Motor neuron (in vitro differentiated cells): ENCODE results near the gene SETDB1. TPM values are rescaled to one million over a fixed set of nuclear protein-coding genes. Genes with fewer than 3 reads are reported as not detected.
"Not testable (repeated sequence)": the region's sequence is repeated elsewhere in the genome, so short reads cannot be mapped to it uniquely, and the experiment has no call there.

Experiments
- ATAC-seq, 8 experiments: fragments of 200-7000 bp; cut with Tn5 transposase; replicated peaks in 6 of 8; 2 replicates each; pipeline ENCODE4 v1.8.0; 2021; ENCODE audit warnings: mild to moderate bottlenecking in 8 of 8, moderate library complexity in 8 of 8
- H3K27ac ChIP-seq, 2 donors: fragments of 250-450 bp; sonication (Bioruptor Pico); 2 replicates each; pipeline ENCODE4 v1.9.0; 2021; ENCODE audit warnings: antibody characterized with exemption in 2 of 2, mild to moderate bottlenecking in 2 of 2, moderate library complexity in 1 of 2
- H3K4me1 ChIP-seq, 2 donors: fragments of 250-450 bp; sonication (Bioruptor Pico); replicated peaks in 1 of 2; 2 replicates each; pipeline ENCODE4 v1.6.1; 2021; ENCODE audit warnings: antibody characterized with exemption in 2 of 2, mild to moderate bottlenecking in 2 of 2, moderate library complexity in 1 of 2
- H3K4me3 ChIP-seq, 5 donors: fragments of 250-450 bp; sonication (Bioruptor Pico); 2 replicates each; pipeline ENCODE4 v1.9.0; 2021; ENCODE audit warnings: antibody characterized with exemption in 5 of 5, mild to moderate bottlenecking in 5 of 5, moderate library complexity in 4 of 5
- WGBS, 10 experiments: fragments of 450-650 bp; shearing (Covaris generic); methylation state at CpG; one replicate each; pipeline ENCODE4 v1.0.0; 2022; 5-methylcytosine and 5-hydroxymethylcytosine counted together
- in situ Hi-C, 9 experiments: fragments of 400-800 bp; cut with MboI; loops; one replicate each; pipeline ENCODE4 v1.15.0; 2021; ENCODE audit warnings: low sequenced_read_pairs in 9 of 9, low pct_unique_long_range_greater_than_20kb in 2 of 9; ENCODE audit not compliant: unreplicated experiment in 9 of 9
- total RNA-seq, 8 experiments: library from RNA; unstranded; fragments of 300-600 nt; gene quantifications; 2 replicates each; pipeline versions ENCODE4 v1.2.3 to v1.2.4, GENCODE V29; 2022

Gene SETDB1
- total RNA-seq, 8 experiments from 2014 or later, result 29.6 to 75.6 (median 58.1) TPM

DNA sequence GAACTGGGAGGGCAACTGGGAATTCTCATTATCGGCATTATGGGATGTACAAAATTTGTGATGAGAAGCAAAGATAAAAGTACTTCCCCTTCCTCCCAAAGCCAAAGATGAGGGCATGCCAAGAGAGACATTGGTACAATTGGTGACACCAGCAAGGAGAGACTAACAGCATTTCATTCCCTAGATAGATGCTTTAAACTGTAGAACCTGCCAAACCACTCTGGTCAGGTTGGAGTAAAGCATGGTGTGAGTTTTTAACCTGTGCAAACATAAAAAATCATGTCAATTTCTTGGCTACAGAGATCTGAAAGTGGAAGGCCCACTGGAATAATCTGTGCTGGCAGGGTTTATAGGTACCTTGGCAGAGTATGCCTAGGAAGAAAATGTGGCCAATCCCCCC lies 19.8 kb upstream of the SETDB1 start:
- no peak overlapping the region for H3K27ac ChIP-seq
- in situ Hi-C loops, result no loop called here
- H3K4me3 ChIP-seq, result no peak overlapping the region
- 92 to 100% (median 100%) methylated on average over 1 of the region's 1 CpG; no CpG with 5 or more reads in 5 of the 10 experiments for WGBS, 10 experiments
- H3K4me1 ChIP-seq, result no peaks in the 10 kb centered on the region
- ATAC-seq, result no peak

DNA sequence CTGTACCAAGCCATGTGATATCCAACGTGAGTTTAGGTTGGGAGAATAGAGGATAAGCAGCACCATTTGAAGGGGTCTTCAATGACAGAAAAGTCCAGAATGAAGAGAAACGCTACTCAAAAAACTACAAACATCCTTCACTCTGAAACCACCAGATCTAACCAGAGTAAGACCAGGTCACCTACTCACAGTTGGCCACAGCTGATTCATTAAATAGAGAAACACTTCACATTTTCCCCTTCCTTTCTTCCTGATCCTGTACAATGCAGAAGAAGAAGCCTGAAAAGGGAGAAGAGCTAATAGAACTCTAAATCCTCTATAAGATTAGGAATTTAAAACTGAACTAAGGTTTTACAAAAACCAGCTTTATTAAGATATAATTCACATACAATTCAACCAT lies 19.4 kb upstream of the SETDB1 start:
- 77 to 100% (median 86%) methylated on average over 1 to 2 of the region's 2 CpGs; no CpG with 5 or more reads in 3 of the 10 experiments for WGBS, 10 experiments
- no peak overlapping the region for H3K27ac ChIP-seq
- H3K4me3 ChIP-seq, result no peak overlapping the region
- in situ Hi-C loops, result no loop called here
- H3K4me1 ChIP-seq, result no peaks in the 10 kb centered on the region
- ATAC-seq, result no peak

GRCh38 chr1:150909585-150910180 lies 16.5 kb upstream of the SETDB1 start:
- in situ Hi-C loops, result no loop called here
- no peak for ATAC-seq
- Histone ChIP-seq H3K4me3 (no peak overlapping the region), H3K4me1 (no peaks in the 10 kb centered on the region), H3K27ac (no peak overlapping the region)
- 63 to 100% (median 88%) methylated on average over 1 to 4 of the region's 4 CpGs for WGBS, 10 experiments

DNA sequence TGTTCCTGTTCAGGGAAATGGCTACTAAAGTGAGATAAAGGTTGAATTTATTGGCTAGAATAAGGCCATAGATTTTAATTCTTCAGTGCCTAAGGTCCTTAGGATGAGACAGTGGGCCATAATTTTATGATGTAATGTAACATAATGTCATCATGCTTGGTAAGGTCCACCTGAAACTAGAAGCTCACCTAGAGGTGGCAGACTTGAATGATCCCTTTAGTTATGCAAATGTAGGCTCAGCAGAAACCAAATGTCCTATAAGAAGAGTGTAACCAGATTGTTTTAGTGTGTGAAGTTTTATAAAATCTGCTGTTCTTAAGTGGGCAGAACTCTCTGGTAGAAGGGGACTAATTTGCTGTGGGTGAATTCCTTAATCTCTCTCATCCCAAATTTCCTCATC lies 13.5 kb upstream of the SETDB1 start:
- Histone ChIP-seq H3K4me3 (no peak overlapping the region), H3K4me1 (no peaks in the 10 kb centered on the region), H3K27ac (no peak overlapping the region)
- no peak for ATAC-seq
- in situ Hi-C loops, result no loop called here

GRCh38 chr1:150917387-150917786 lies 8.8 kb upstream of the SETDB1 start:
- no peak for ATAC-seq
- Histone ChIP-seq H3K4me1 (peaks cover 0 to 3% of the 10 kb centered on the region in 2 donors), H3K27ac (no peak overlapping the region), H3K4me3 (no peak overlapping the region)
- 0 to 90% (median 82%) methylated on average over 1 to 7 of the region's 7 CpGs; no CpG with 5 or more reads in 2 of the 10 experiments for WGBS, 10 experiments
- in situ Hi-C loops, result no loop called here

DNA sequence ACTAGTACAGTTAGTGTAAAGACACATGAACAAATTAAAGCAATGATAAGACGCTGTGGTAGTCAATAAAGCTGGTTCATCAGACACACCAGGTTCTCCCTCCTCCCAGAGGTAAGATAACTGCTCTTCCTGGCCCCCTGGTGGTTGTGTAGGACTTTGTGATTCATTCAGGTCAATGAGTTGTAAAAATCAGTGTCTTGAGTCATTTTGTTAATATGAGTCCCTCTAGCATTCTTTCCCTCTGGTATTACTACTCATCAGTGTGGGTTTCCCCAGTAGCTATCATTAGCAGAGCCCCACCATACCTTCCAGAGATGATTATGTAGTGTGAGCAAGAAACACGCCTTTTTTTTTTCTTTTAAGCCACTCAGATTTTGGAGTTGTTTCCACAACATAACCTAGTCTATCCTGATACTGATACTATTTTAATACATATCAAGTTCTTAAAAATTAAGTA lies 3.6 kb upstream of the SETDB1 start:
- Histone ChIP-seq H3K27ac (no peak overlapping the region), H3K4me1 (peaks cover 7 to 12% of the 10 kb centered on the region in 2 donors), H3K4me3 (no peak overlapping the region)
- in situ Hi-C loops, result no loop called here
- peak; percentile 21 to 63 (median 34) for ATAC-seq
- 0 to 69% (median 50%) methylated on average over 1 to 2 of the region's 2 CpGs; no CpG with 5 or more reads in 3 of the 10 experiments for WGBS, 10 experiments

DNA sequence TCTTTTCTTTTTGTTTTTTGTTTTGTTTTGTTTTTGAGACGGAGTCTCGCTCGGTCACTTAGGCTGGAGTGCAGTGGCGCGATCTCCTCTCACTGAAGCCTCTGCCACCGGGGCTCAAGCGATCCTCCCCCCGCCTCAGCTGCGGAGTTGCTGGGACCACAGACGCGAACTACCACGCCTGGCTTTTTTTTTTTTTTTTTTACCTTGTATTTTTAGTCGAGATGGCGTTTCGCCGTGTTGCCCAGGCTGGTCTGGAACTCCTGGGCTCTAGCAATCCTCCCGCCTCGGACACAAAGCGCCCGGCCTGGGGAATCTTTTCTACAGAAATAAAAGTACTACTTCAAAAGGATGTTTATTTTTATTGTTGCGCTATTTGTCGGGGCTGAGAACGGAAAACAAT lies 1.1 kb upstream of the SETDB1 start:
- in situ Hi-C loops, result no loop called here
- peaks cover 7 to 12% of the 10 kb centered on the region in 2 donors for H3K4me1 ChIP-seq
- ATAC-seq, result no peak
- 26 to 100% (median 92%) methylated on average over 4 to 23 of the region's 23 CpGs; no CpG with 5 or more reads in 1 of the 10 experiments for WGBS, 10 experiments
- H3K27ac ChIP-seq, result no peak overlapping the region
- H3K4me3 ChIP-seq, result no peak overlapping the region

DNA sequence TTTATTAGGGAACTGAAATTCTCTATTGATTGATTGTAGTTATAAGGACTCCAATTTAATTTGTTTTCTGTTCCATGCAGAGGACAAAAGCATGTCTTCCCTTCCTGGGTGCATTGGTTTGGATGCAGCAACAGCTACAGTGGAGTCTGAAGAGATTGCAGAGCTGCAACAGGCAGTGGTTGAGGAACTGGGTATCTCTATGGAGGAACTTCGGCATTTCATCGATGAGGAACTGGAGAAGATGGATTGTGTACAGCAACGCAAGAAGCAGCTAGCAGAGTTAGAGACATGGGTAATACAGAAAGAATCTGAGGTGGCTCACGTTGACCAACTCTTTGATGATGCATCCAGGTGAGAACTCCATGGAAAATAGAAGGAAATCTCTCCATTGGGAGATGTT lies 1.5 kb downstream of the SETDB1 start:
- in situ Hi-C loops, result no loop called here
- 70 to 100% (median 95%) methylated on average over 2 to 4 of the region's 4 CpGs; no CpG with 5 or more reads in 1 of the 10 experiments for WGBS, 10 experiments
- H3K4me1 ChIP-seq, result peaks cover 7% of the 10 kb centered on the region in 2 donors
- H3K27ac ChIP-seq, result no peak overlapping the region
- no peak overlapping the region for H3K4me3 ChIP-seq
- no peak for ATAC-seq

- ATAC-seq, result no peak
- H3K4me1 ChIP-seq, result peaks cover 7% of the 10 kb centered on the region in 2 donors
- no peak overlapping the region for H3K4me3 ChIP-seq
- in situ Hi-C loops, result no loop called here
- 40 to 100% (median 100%) methylated on average over 1 to 3 of the region's 3 CpGs; no CpG with 5 or more reads in 1 of the 10 experiments for WGBS, 10 experiments
- H3K27ac ChIP-seq, result no peak overlapping the region
Measured at GRCh38 chr1:150928286-150928685, 2.1 kb downstream of the SETDB1 start.

DNA sequence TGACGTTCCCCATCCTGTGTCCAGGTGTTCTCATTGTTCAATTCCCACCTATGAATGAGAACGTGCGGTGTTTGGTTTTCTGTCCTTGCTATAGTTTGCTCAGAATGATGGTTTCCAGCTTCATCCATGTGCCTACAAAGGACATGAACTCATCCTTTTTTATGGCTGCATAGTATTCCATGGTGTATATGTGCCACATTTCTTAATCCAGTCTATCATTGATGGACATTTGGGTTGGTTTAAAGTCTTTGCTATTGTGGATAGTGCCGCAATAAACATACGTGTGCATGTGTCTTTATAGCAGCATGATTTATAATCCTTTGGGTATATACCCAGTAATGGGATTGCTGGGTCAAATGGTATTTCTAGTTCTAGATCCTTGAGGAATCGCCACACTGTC lies 2.6 kb downstream of the SETDB1 start:
- ATAC-seq, H3K27ac ChIP-seq, H3K4me1 ChIP-seq, H3K4me3 ChIP-seq, in situ Hi-C loops: not testable (repeated sequence)
- 92 to 100% (median 100%) methylated on average over 1 to 2 of the region's 6 CpGs; no CpG with 5 or more reads in 6 of the 10 experiments for WGBS, 10 experiments

GRCh38 chr1:150931773-150932172 lies 5.6 kb downstream of the SETDB1 start:
- 75 to 100% (median 100%) methylated on average over 1 of the region's 1 CpG; no CpG with 5 or more reads in 3 of the 10 experiments for WGBS, 10 experiments
- H3K4me3 ChIP-seq, result no peak overlapping the region
- peaks cover 4% of the 10 kb centered on the region in 2 donors for H3K4me1 ChIP-seq
- ATAC-seq, result no peak
- no peak overlapping the region for H3K27ac ChIP-seq
- in situ Hi-C loops, result no loop called here

DNA sequence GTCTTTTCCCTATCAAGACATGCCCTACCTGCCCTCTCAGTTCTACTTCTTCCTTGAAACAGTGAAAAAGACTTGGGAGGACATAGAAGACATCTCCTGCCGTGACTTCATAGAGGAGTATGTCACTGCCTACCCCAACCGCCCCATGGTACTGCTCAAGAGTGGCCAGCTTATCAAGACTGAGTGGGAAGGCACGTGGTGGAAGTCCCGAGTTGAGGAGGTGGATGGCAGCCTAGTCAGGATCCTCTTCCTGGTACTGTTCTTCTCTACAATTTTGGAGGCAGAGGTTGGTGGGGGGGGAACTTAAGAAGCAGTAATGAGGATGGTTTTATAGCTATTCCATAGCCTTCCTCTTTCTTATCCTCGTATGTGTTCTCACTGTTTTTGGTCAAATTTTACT lies 18.7 kb downstream of the SETDB1 start:
- Histone ChIP-seq H3K27ac (no peak overlapping the region), H3K4me1 (no peaks in the 10 kb centered on the region), H3K4me3 (no peak overlapping the region)
- no peak for ATAC-seq
- 88 to 100% (median 94%) methylated on average over 1 to 5 of the region's 5 CpGs for WGBS, 10 experiments
- in situ Hi-C loops, result no loop called here

GRCh38 chr1:150954708-150955107 lies 28.5 kb downstream of the SETDB1 start:
- ATAC-seq, result no peak
- Histone ChIP-seq H3K4me3 (no peak overlapping the region), H3K4me1 (no peaks in the 10 kb centered on the region), H3K27ac (no peak overlapping the region)
- WGBS, 10 experiments, result 79 to 100% (median 92%) methylated on average over 1 to 3 of the region's 3 CpGs
- in situ Hi-C loops, result no loop called here

DNA sequence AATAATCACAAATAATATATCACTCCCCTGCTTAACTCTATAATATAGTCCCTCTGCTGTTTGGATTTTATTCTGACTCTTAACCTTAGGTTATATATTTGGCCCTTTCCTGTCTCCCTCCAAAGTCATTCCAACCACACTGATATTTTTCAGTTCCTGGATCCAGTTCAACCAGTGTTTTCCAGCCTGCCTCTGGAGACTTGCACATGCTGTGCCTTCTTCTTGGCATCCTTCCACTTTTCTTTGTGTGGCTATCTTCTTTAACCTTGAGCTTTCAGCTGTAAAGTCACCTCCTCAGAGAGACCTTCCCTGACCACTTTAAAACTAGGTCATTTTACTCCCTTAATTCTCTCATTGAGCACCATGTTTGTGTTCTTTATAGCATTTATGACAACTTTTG lies 29.1 kb downstream of the SETDB1 start:
- ATAC-seq, result no peak
- in situ Hi-C loops, result no loop called here
- no peaks in the 10 kb centered on the region for H3K4me1 ChIP-seq

More for the DNA sequence above, 29.1 kb downstream of the SETDB1 start:
- H3K4me3 ChIP-seq, result no peak overlapping the region
- H3K27ac ChIP-seq, result no peak overlapping the region
